Activated CD4-positive, alpha-beta memory T cell treated with anti-CD3 and anti-CD28 coated beads for 36 hours (primary cell): ENCODE measurements around the gene TMEM184A. TPM values are rescaled to one million over a fixed set of nuclear protein-coding genes. Genes with fewer than 3 reads are reported as not detected.
A peak's percentile ranks its signal among the peaks of the same experiment; 100 is the strongest.

Source experiments
- CTCF ChIA-PET: fragments of 350-600 bp; sonication (Branson Sonifier 250); formaldehyde crosslinking; loops from one replicate; lab custom pipeline; 2021; ENCODE audit warnings: antibody characterized with exemption, inconsistent platforms; lab: Charles Lee
- POLR2A ChIA-PET: fragments of 350-600 bp; sonication (Branson Sonifier 250); formaldehyde crosslinking; loops from one replicate; lab custom pipeline; 2021; ENCODE audit warnings: antibody characterized with exemption; lab: Charles Lee
- DNase-seq: peaks from one replicate; pipeline ENCODE4 v3.0.0-alpha.2; 2020
- H3K27ac Mint-ChIP-seq: one replicate; pipeline ENCODE4 v1.8.0; 2021; ENCODE audit warnings: mixed read lengths
- H3K27me3 Mint-ChIP-seq: one replicate; pipeline ENCODE4 v1.8.0; 2021; ENCODE audit warnings: mixed read lengths
- H3K36me3 Mint-ChIP-seq: one replicate; pipeline ENCODE4 v1.8.0; 2021; ENCODE audit warnings: mixed read lengths
- H3K4me1 Mint-ChIP-seq: one replicate; pipeline ENCODE4 v1.8.0; 2021; ENCODE audit warnings: low read depth, mixed read lengths
- H3K4me3 Mint-ChIP-seq: one replicate; pipeline ENCODE4 v1.8.0; 2021; ENCODE audit warnings: mild to moderate bottlenecking, mixed read lengths
- H3K9me3 Mint-ChIP-seq: one replicate; pipeline ENCODE4 v1.8.0; 2021; ENCODE audit warnings: mixed read lengths
- intact Hi-C: fragments of 100-400 bp; cut with micrococcal nuclease; formaldehyde crosslinking; loops from one replicate; pipeline ENCODE4 v1.15.1; 2023
- total RNA-seq, 2 experiments: library from RNA; stranded (reverse); gene quantifications; one replicate each; pipeline ENCODE4 v1.2.3, GENCODE V29; 2021

TMEM184A gene
- total RNA-seq, 2 experiments from 2014 or later: not detected

DNA sequence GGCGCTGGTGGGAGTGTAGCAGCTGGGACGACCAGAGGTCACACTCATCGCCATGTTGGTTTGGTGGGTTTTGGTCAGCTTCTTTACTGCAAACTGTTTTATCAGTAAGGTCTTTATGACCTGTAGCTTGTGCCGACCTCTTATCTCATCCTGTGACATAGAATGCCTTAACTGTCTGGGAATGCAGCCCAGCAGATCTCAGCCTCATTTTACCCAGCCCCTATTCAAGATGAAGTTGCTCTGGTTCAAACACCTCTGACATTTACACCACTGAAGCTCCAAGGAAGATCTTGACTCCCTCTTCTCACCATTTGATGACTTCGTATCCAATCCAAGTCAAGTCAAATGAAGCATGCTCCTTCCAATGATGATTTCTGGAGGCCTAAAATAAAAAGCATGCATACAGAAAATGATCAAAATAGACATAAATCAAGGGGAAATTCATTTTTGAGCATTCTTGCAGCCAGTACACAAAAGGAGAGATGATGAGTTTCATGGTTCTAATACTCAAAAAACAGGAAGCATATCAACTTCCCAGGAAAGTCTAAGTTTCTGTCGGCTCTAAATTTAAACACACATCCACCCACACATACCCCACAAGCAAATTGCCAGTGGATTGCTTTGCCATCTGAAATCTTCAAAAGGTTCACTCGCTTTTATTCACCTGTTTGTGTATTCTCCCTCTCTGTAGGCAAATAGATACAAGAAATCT lies 16.3 kb upstream of the TMEM184A start:
- Mint-ChIP-seq H3K4me3 (peak overlapping the region; percentile 86), H3K4me1 (peaks cover 37% of the 10 kb centered on the region), H3K27ac (peak overlapping the region; percentile 15), H3K9me3 (no peaks in the 10 kb centered on the region), H3K36me3 (peaks cover 16% of the 10 kb centered on the region), H3K27me3 (no peaks in the 10 kb centered on the region)
- ChIA-PET CTCF (no interaction called here), POLR2A (no interaction called here)
- intact Hi-C loops: loop anchor here (5.0 to 10.0 kb wide), 2 partner anchors 70 to 353 kb away; partner anchors contain the start of gene INTS1
- DNase-seq: no peak

- POLR2A ChIA-PET: interaction anchor here (0.6 kb wide), 1 partner anchor 1378 kb away, joined by 3 read pairs; no protein-coding TSS in a partner anchor
- peak; percentile 92 for DNase-seq
- H3K4me3 Mint-ChIP-seq: peak within 1 kb of the TSS; percentile 91
- intact Hi-C loops: loop anchor here (2.0 to 10.0 kb wide), 3 partner anchors 37 to 355 kb away; partner anchors contain the start of gene INTS1
- no peaks in the 10 kb centered on the region for H3K9me3 Mint-ChIP-seq
- H3K36me3 Mint-ChIP-seq: peaks cover 28% of the 10 kb centered on the region
- CTCF ChIA-PET: interaction anchor here (1.5 kb wide), 1 partner anchor 9 kb away, joined by 7 read pairs; no protein-coding TSS in a partner anchor
- H3K27ac Mint-ChIP-seq: peak within 1 kb of the TSS; percentile 98
- H3K4me1 Mint-ChIP-seq: peaks cover 38% of the 10 kb centered on the region
- no peaks in the 10 kb centered on the region for H3K27me3 Mint-ChIP-seq
These were observed 14.0 kb upstream of the TMEM184A start, which contains the start of gene PSMG3 for GRCh38 chr7:1569833-1570632. PSMG3 (minus strand) TSS chr7:1570032; CDS start chr7:1569339, 693 bp downstream.

- no peak for DNase-seq
- Mint-ChIP-seq H3K4me3 (peak overlapping the region; percentile 91), H3K27ac (peak overlapping the region; percentile 98), H3K36me3 (peaks cover 28% of the 10 kb centered on the region), H3K4me1 (peaks cover 38% of the 10 kb centered on the region), H3K9me3 (no peaks in the 10 kb centered on the region), H3K27me3 (no peaks in the 10 kb centered on the region)
- POLR2A ChIA-PET: interaction anchor here (1.1 kb wide), 1 partner anchor 36 kb away, joined by 4 read pairs; no protein-coding TSS in a partner anchor
- CTCF ChIA-PET: interaction anchor here (1.5 kb wide), 1 partner anchor 10 kb away, joined by 7 read pairs; no protein-coding TSS in a partner anchor
- intact Hi-C loops: loop anchor here (2.0 kb wide), 1 partner anchor 37 kb away; no protein-coding TSS in a partner anchor
These were observed 13.4 kb upstream of the TMEM184A start for GRCh38 chr7:1569440-1569832.

DNA sequence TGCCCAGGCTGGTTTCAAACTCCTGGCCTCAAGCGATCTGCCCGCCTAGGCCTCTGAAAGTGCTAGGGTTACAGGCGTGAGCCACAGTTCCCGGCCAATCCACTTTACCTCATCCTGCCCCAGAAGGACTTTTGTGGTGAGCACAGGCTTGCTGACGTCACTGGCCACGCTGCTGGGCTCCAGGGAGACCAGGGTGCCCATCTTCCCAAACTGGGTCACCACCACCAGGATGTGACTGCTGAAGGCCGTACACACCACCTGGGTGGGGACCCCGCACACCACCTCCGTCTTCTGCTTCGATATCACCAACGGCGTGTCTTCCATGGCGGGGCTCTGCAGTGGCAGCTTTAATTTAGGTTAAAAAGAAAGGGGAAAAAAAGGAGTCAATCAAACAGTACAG lies 13.0 kb upstream of the TMEM184A start:
- intact Hi-C loops: loop anchor here (2.0 kb wide), 1 partner anchor 36 kb away; no protein-coding TSS in a partner anchor
- peaks cover 28% of the 10 kb centered on the region for H3K36me3 Mint-ChIP-seq
- CTCF ChIA-PET: no interaction called here
- no peaks in the 10 kb centered on the region for H3K9me3 Mint-ChIP-seq
- POLR2A ChIA-PET: interaction anchor here (1.1 kb wide), 1 partner anchor 36 kb away, joined by 4 read pairs; no protein-coding TSS in a partner anchor
- peak; percentile 71 for DNase-seq
- no peaks in the 10 kb centered on the region for H3K27me3 Mint-ChIP-seq
- H3K4me1 Mint-ChIP-seq: peaks cover 38% of the 10 kb centered on the region
- H3K27ac Mint-ChIP-seq: peak overlapping the region; percentile 98
- peak overlapping the region; percentile 91 for H3K4me3 Mint-ChIP-seq

- H3K4me3 Mint-ChIP-seq: peak overlapping the region; percentile 91
- H3K36me3 Mint-ChIP-seq: peaks cover 28% of the 10 kb centered on the region
- H3K27me3 Mint-ChIP-seq: no peaks in the 10 kb centered on the region
- intact Hi-C loops: loop anchor here (2.0 kb wide), 1 partner anchor 35 kb away; no protein-coding TSS in a partner anchor
- DNase-seq: no peak
- POLR2A ChIA-PET: interaction anchor here (1.1 kb wide), 1 partner anchor 35 kb away, joined by 4 read pairs; no protein-coding TSS in a partner anchor
- CTCF ChIA-PET: interaction anchor here (0.7 kb wide), 1 partner anchor 175 kb away, joined by 4 read pairs; no protein-coding TSS in a partner anchor
- H3K27ac Mint-ChIP-seq: peak overlapping the region; percentile 8
- H3K4me1 Mint-ChIP-seq: peaks cover 38% of the 10 kb centered on the region
- no peaks in the 10 kb centered on the region for H3K9me3 Mint-ChIP-seq
These were observed 12.0 kb upstream of the TMEM184A start for GRCh38 chr7:1567896-1568510.

GRCh38 chr7:1567049-1567771 lies 11.2 kb upstream of the TMEM184A start:
- no peak for DNase-seq
- Mint-ChIP-seq H3K27me3 (no peaks in the 10 kb centered on the region), H3K9me3 (no peaks in the 10 kb centered on the region), H3K36me3 (peaks cover 28% of the 10 kb centered on the region), H3K4me1 (peaks cover 33% of the 10 kb centered on the region), H3K4me3 (no peak overlapping the region), H3K27ac (no peak overlapping the region)
- intact Hi-C loops: no loop called here
- ChIA-PET POLR2A (no interaction called here), CTCF (interaction anchor here (1.7 kb wide), 1 partner anchor 11 kb away, joined by 6 read pairs; the partner anchor contains the start of gene TMEM184A)

DNA sequence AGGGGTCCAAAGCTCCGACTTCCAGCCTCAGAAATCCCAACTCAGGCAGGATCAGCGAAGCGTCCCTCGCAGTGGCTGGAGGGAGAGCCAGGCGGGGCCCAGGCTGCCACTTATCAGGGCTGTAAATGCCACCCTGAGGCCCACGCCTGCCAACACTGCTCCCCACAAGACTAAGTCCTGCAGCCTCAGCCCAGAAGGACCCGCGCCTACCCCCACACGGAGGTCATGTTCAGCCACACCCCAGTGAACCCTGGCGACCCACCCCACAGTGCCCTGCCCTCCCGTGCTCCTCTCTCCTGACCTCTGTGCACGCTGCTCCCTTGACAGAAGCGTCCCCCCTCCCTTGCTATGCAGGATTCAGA lies 10.7 kb upstream of the TMEM184A start:
- ChIA-PET POLR2A (no interaction called here), CTCF (interaction anchor here (1.7 kb wide), 1 partner anchor 10 kb away, joined by 6 read pairs; the partner anchor contains the start of gene TMEM184A)
- intact Hi-C loops: no loop called here
- Mint-ChIP-seq H3K27ac (no peak overlapping the region), H3K9me3 (no peaks in the 10 kb centered on the region), H3K36me3 (peaks cover 28% of the 10 kb centered on the region), H3K4me1 (peaks cover 27% of the 10 kb centered on the region), H3K4me3 (no peak overlapping the region), H3K27me3 (no peaks in the 10 kb centered on the region)
- no peak for DNase-seq

- no peak for DNase-seq
- Mint-ChIP-seq H3K4me3 (no peak overlapping the region), H3K36me3 (peaks cover 28% of the 10 kb centered on the region), H3K27ac (no peak overlapping the region), H3K9me3 (no peaks in the 10 kb centered on the region), H3K27me3 (no peaks in the 10 kb centered on the region), H3K4me1 (peaks cover 18% of the 10 kb centered on the region)
- ChIA-PET POLR2A (no interaction called here), CTCF (interaction anchor here (0.9 kb wide), 1 partner anchor 90 kb away, joined by 3 read pairs; no protein-coding TSS in a partner anchor)
- intact Hi-C loops: no loop called here
These were observed 8.6 kb upstream of the TMEM184A start for GRCh38 chr7:1564603-1565022.

DNA sequence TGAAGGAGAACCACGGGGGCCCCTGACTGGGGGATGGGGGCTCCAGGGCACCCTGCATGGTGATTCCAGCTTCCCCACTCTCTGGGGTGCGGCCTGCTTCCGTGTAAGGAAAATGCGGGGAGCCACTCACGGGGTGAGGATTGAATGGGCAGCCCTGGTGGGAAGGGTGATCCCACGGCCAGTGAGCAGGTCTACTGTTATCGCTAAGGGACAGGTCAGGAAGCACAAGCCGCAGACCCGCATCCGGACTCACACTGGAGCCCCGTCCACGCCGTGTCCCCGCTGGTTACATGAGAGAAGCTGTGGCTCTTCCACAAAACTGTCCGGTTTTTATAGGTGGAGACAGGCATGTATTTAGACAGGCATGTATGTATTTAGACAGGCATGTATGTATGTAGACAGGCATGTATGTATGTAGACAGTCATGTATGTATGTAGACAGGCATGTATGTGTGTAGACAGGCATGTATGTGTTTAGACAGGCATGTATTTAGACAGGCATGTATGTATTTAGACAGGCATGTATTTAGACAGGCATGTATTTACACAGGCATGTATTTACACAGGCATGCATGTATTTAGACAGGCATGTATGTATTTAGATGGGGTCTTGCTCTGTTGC lies 8.1 kb upstream of the TMEM184A start:
- peaks cover 17% of the 10 kb centered on the region for H3K4me1 Mint-ChIP-seq
- ChIA-PET POLR2A (no interaction called here), CTCF (interaction anchor here (0.9 kb wide), 1 partner anchor 90 kb away, joined by 3 read pairs; no protein-coding TSS in a partner anchor)
- intact Hi-C loops: no loop called here
- no peak overlapping the region for H3K27ac Mint-ChIP-seq
- peaks cover 27% of the 10 kb centered on the region for H3K36me3 Mint-ChIP-seq
- no peak overlapping the region for H3K4me3 Mint-ChIP-seq
- no peaks in the 10 kb centered on the region for H3K9me3 Mint-ChIP-seq
- H3K27me3 Mint-ChIP-seq: no peaks in the 10 kb centered on the region
- no peak for DNase-seq

DNA sequence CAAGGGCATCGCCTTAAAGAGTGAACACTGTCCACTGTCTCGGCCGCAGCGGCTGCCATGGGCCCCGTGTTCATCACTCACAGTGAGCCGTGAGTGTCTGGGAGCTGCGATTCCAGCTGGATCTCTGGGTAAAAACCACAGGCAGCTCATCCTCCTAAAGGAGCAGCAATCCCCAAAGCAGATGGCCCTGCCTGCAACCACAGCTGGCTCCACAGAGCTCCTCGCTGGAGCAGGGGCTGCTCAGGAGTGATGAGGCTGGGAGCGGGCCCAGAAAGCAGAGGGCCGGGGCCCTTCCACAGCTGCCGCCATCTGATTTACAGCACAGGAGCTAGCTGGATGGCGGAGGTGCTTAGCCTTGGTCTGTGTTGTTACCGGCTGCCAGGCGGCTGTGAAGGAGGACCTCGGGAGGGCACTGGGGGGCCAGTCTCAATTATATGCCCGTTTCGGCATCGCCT lies 6.6 kb upstream of the TMEM184A start:
- Mint-ChIP-seq H3K36me3 (peaks cover 15% of the 10 kb centered on the region), H3K27ac (no peak overlapping the region), H3K4me3 (no peak overlapping the region), H3K9me3 (no peaks in the 10 kb centered on the region), H3K27me3 (no peaks in the 10 kb centered on the region), H3K4me1 (peaks cover 4% of the 10 kb centered on the region)
- POLR2A ChIA-PET: no interaction called here
- CTCF ChIA-PET: no interaction called here
- DNase-seq: no peak
- intact Hi-C loops: no loop called here
